HCT116 (cell line): ENCODE results near the gene CDR2. TPM values are rescaled to one million over a fixed set of nuclear protein-coding genes. Genes with fewer than 3 reads are reported as not detected.

Experiments
- ATAC-seq: fragments of 200-7000 bp; cut with Tn5 transposase; 2 replicates; pipeline ENCODE4 v1.9.1; 2020; ENCODE audit warnings: mild to moderate bottlenecking, moderate library complexity
- BruUV-seq: library from RNA; stranded (reverse); fragments of 400-500 nt; replicated peaks from 2 replicates; lab custom pipeline; 2021; lab: Mats Ljungman, UMichigan
- CTCF ChIA-PET: fragments of 300-600 bp; sonication (Branson Sonifier 250); formaldehyde crosslinking; loops from one replicate; lab custom pipeline; 2021; ENCODE audit warnings: antibody characterized with exemption; lab: Charles Lee
- POLR2A ChIA-PET: fragments of 300-600, 350-600 bp; sonication (Branson Sonifier 250); formaldehyde crosslinking; loops from one replicate; lab custom pipeline; 2021; ENCODE audit warnings: antibody characterized with exemption; lab: Charles Lee
- RAD21 ChIA-PET, 2 experiments: fragments of 300-600 bp; sonication (Branson Sonifier 250); formaldehyde crosslinking; loops; one replicate each; lab custom pipeline; 2023; ENCODE audit warnings: low total read pairs in 2 of 2; ENCODE audit not compliant: uncharacterized antibody in 2 of 2, unreplicated experiment in 2 of 2, low non-redundant PET in 1 of 2; lab: Charles Lee
- DNase-seq: peaks from one replicate; pipeline ENCODE4 v3.0.0-alpha.2; 2010; ENCODE audit warnings: low read depth, low spot score
- H2AFZ ChIP-seq: fragments of 200-600 bp; shearing (Covaris generic), sonication (generic); 2 replicates; pipeline ENCODE4 v1.6.1; 2017; ENCODE audit warnings: low read depth, mixed run types, mixed read lengths, antibody characterized with exemption, low read length; ENCODE audit not compliant: poor library complexity, severe bottlenecking
- H3K27ac ChIP-seq: 2 replicates; pipeline ENCODE4 v1.5.1; 2012; ENCODE audit warnings: low read depth, low read length
- H3K27me3 ChIP-seq: fragments of 200-600 bp; sonication (generic); 2 replicates; pipeline ENCODE4 v1.6.1; 2016; ENCODE audit warnings: mixed run types, low read length, mixed read lengths; ENCODE audit not compliant: insufficient read depth
- H3K36me3 ChIP-seq, 2 experiments: fragments of 200-500 bp in 1 of 2; fragments of 200-600 bp in 1 of 2; sonication (Bioruptor generic) in 1 of 2; sonication (generic) in 1 of 2; 2 replicates each; pipeline versions ENCODE4 v1.5.1 to v1.6.1; 2014 to 2016; ENCODE audit warnings: low read length in 2 of 2, inconsistent platforms in 1 of 2, mixed read lengths in 1 of 2, mixed run types in 1 of 2; ENCODE audit not compliant: insufficient read depth in 2 of 2, control insufficient read depth in 1 of 2
- H3K4me1 ChIP-seq, 2 experiments: fragments of 200-600 bp in 1 of 2; sonication (generic) in 1 of 2; 2 replicates each; pipeline versions ENCODE4 v1.5.1 to v1.6.1; 2012 to 2017; ENCODE audit warnings: low read length in 2 of 2, inconsistent platforms in 1 of 2, mild to moderate bottlenecking in 1 of 2, mixed read lengths in 1 of 2, mixed run types in 1 of 2, moderate library complexity in 1 of 2; ENCODE audit not compliant: insufficient read depth in 2 of 2, control insufficient read depth in 1 of 2
- H3K4me2 ChIP-seq: fragments of 200-600 bp; sonication (generic); 2 replicates; pipeline ENCODE4 v1.6.1; 2017; ENCODE audit warnings: mixed run types, low read length, mixed read lengths
- H3K4me3 ChIP-seq, 2 experiments: fragments of 200-600 bp in 1 of 2; sonication (generic) in 1 of 2; replicated peaks in 1 of 2; 2 replicates each; pipeline ENCODE4 v1.5.1; 2011 to 2016; ENCODE audit warnings: low read length in 2 of 2, control low read depth in 1 of 2, low read depth in 1 of 2, mild to moderate bottlenecking in 1 of 2, mixed read lengths in 1 of 2, mixed run types in 1 of 2
- H3K79me2 ChIP-seq: fragments of 200-600 bp; sonication (generic); 2 replicates; pipeline ENCODE4 v1.6.1; 2017; ENCODE audit warnings: mild to moderate bottlenecking, mixed run types, low read length, moderate library complexity, mixed read lengths; ENCODE audit not compliant: insufficient read depth
- H3K9ac ChIP-seq: fragments of 200-600 bp; sonication (generic); 2 replicates; pipeline ENCODE4 v1.6.1; 2016; ENCODE audit warnings: low read length, mixed read lengths
- H3K9me2 ChIP-seq: fragments of 200-600 bp; sonication (generic), shearing (Covaris generic); 2 replicates; pipeline ENCODE4 v1.6.1; 2017; ENCODE audit warnings: mixed run types, mild to moderate bottlenecking, moderate library complexity; ENCODE audit not compliant: insufficient read depth
- H3K9me3 ChIP-seq, 2 experiments: fragments of 200-500 bp in 1 of 2; fragments of 200-600 bp in 1 of 2; sonication (Bioruptor generic) in 1 of 2; sonication (generic) in 1 of 2; 2 replicates each; pipeline ENCODE4 v1.6.1; 2014 to 2017; ENCODE audit warnings: low read length in 2 of 2, mixed read lengths in 2 of 2, inconsistent platforms in 1 of 2, low read depth in 1 of 2, mild to moderate bottlenecking in 1 of 2, mixed run types in 1 of 2, moderate library complexity in 1 of 2; ENCODE audit not compliant: control insufficient read depth in 1 of 2, insufficient read depth in 1 of 2
- H4K20me1 ChIP-seq: fragments of 200-600 bp; sonication (generic), shearing (Covaris generic); 2 replicates; pipeline ENCODE4 v1.6.1; 2017; ENCODE audit warnings: mixed run types, mild to moderate bottlenecking, moderate library complexity; ENCODE audit not compliant: insufficient read depth
- CEBPB ChIP-seq: IDR thresholded peaks from 2 replicates; pipeline ENCODE4 v1.6.1; 2012; ENCODE audit warnings: low read depth
- EGR1 ChIP-seq: IDR thresholded peaks from 2 replicates; pipeline ENCODE4 v1.6.1; 2012; ENCODE audit warnings: low read depth
- ELF1 ChIP-seq: IDR thresholded peaks from 2 replicates; pipeline ENCODE4 v1.6.1; 2012; ENCODE audit warnings: low read depth, borderline replicate concordance
- FOSL1 ChIP-seq: IDR thresholded peaks from 2 replicates; pipeline ENCODE4 v1.6.1; 2012; ENCODE audit warnings: low read depth
- MAX ChIP-seq: IDR thresholded peaks from 2 replicates; pipeline ENCODE4 v1.6.1; 2012
- POLR2A ChIP-seq: IDR thresholded peaks from 2 replicates; pipeline ENCODE4 v1.7.0; 2011; ENCODE audit warnings: borderline replicate concordance; ENCODE audit not compliant: insufficient read depth, insufficient read length; ENCODE audit errors: extremely low read depth
- POLR2AphosphoS5 ChIP-seq: IDR thresholded peaks from 2 replicates; pipeline ENCODE4 v1.6.1; 2011; ENCODE audit warnings: mild to moderate bottlenecking, low read depth, low read length, moderate library complexity
- RAD21 ChIP-seq: IDR thresholded peaks from 2 replicates; pipeline ENCODE4 v1.6.1; 2012; ENCODE audit warnings: low read depth, mild to moderate bottlenecking
- SP1 ChIP-seq: IDR thresholded peaks from 2 replicates; pipeline ENCODE4 v1.6.1; 2012; ENCODE audit warnings: low read depth
- SRF ChIP-seq: IDR thresholded peaks from 2 replicates; pipeline ENCODE4 v1.6.1; 2012; ENCODE audit warnings: low read depth
- TCF7L2 ChIP-seq: IDR thresholded peaks from 2 replicates; pipeline ENCODE4 v1.7.0; 2011; ENCODE audit warnings: borderline replicate concordance, inconsistent platforms; ENCODE audit not compliant: insufficient read depth, insufficient read length; ENCODE audit errors: extremely low read depth
- intact Hi-C: fragments of 100-400 bp; cut with micrococcal nuclease; formaldehyde crosslinking; loops from 2 replicates; pipeline ENCODE4 v1.10.0; 2022
- total RNA-seq: library from RNA; stranded (reverse); gene quantifications from one replicate; pipeline ENCODE4 v1.2.1, GENCODE V29; 2021; ENCODE audit not compliant: unreplicated experiment
- TF ChIP-seq, protein P1 (sequence below): IDR thresholded peaks from 2 replicates; pipeline ENCODE4 v1.6.1; 2012
- TF ChIP-seq, protein P2 (sequence below): IDR thresholded peaks from 2 replicates; pipeline ENCODE4 v1.6.1; 2011; ENCODE audit warnings: mild to moderate bottlenecking, low read length, moderate library complexity; ENCODE audit not compliant: insufficient replicate concordance; ENCODE audit errors: extremely low read depth
- TF ChIP-seq, protein P3 (sequence below), 3 experiments: fragments of 200-600 bp in 1 of 3; sonication (generic) in 1 of 3; IDR thresholded peaks in 2 of 3; conservative IDR thresholded peaks in 1 of 3; 2 replicates each; pipeline ENCODE4 v1.5.1; 2012 to 2017; ENCODE audit warnings: low read depth in 2 of 3, low read length in 2 of 3, antibody characterized with exemption in 1 of 3, borderline replicate concordance in 1 of 3, control low read depth in 1 of 3, mild to moderate bottlenecking in 1 of 3, mixed read lengths in 1 of 3, mixed run types in 1 of 3, moderate library complexity in 1 of 3; ENCODE audit not compliant: insufficient read depth in 1 of 3

The CDR2 gene
- total RNA-seq, 1 experiment from 2014 or later, result 27.3 TPM

- H2AFZ ChIP-seq, result no peak overlapping the region
- H3K27ac ChIP-seq, result no peak overlapping the region
- ATAC-seq (no peak), DNase-seq (no peak)
- intact Hi-C loops, result no loop called here
- CTCF ChIA-PET, result no interaction called here
- H3K79me2 ChIP-seq, result peaks cover 7% of the 10 kb centered on the region; the same call in 1 of the 2 replicates
- no peaks in the 10 kb centered on the region for H3K9me3 ChIP-seq
- H3K27me3 ChIP-seq, result no peaks in the 10 kb centered on the region
- TF ChIP-seq MAX (no peak), TCF7L2 (no peak), FOSL1 (no peak), EGR1 (no peak), POLR2AphosphoS5 (no peak), RAD21 (no peak), SP1 (no peak), SRF (no peak), CEBPB (no peak), POLR2A (no peak), ELF1 (no peak)
- TF ChIP-seq, protein P1, sequence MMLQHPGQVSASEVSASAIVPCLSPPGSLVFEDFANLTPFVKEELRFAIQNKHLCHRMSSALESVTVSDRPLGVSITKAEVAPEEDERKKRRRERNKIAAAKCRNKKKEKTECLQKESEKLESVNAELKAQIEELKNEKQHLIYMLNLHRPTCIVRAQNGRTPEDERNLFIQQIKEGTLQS, result no peak
- TF ChIP-seq, protein P2, sequence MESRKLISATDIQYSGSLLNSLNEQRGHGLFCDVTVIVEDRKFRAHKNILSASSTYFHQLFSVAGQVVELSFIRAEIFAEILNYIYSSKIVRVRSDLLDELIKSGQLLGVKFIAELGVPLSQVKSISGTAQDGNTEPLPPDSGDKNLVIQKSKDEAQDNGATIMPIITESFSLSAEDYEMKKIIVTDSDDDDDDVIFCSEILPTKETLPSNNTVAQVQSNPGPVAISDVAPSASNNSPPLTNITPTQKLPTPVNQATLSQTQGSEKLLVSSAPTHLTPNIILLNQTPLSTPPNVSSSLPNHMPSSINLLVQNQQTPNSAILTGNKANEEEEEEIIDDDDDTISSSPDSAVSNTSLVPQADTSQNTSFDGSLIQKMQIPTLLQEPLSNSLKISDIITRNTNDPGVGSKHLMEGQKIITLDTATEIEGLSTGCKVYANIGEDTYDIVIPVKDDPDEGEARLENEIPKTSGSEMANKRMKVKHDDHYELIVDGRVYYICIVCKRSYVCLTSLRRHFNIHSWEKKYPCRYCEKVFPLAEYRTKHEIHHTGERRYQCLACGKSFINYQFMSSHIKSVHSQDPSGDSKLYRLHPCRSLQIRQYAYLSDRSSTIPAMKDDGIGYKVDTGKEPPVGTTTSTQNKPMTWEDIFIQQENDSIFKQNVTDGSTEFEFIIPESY, result no peak
- TF ChIP-seq, protein P3, sequence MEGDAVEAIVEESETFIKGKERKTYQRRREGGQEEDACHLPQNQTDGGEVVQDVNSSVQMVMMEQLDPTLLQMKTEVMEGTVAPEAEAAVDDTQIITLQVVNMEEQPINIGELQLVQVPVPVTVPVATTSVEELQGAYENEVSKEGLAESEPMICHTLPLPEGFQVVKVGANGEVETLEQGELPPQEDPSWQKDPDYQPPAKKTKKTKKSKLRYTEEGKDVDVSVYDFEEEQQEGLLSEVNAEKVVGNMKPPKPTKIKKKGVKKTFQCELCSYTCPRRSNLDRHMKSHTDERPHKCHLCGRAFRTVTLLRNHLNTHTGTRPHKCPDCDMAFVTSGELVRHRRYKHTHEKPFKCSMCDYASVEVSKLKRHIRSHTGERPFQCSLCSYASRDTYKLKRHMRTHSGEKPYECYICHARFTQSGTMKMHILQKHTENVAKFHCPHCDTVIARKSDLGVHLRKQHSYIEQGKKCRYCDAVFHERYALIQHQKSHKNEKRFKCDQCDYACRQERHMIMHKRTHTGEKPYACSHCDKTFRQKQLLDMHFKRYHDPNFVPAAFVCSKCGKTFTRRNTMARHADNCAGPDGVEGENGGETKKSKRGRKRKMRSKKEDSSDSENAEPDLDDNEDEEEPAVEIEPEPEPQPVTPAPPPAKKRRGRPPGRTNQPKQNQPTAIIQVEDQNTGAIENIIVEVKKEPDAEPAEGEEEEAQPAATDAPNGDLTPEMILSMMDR (IDR thresholded peaks at IDR 0.05 in 2 of 3, conservative IDR thresholded peaks at IDR 0.05 in 1 of 3; ENCODE audit: borderline replicate concordance in 1 of 3, insufficient read depth in 1 of 3, low read depth in 2 of 3, low read length in 2 of 3), result no peak
- no peak overlapping the region for H3K4me3 ChIP-seq
- H3K36me3 ChIP-seq, result peaks cover 22 to 33% of the 10 kb centered on the region in 2 experiments
- POLR2A ChIA-PET, result no interaction called here
- H3K9ac ChIP-seq, result no peak overlapping the region
- no peaks in the 10 kb centered on the region for H3K4me1 ChIP-seq
- H3K4me2 ChIP-seq, result no peak overlapping the region
- RAD21 ChIA-PET, result no interaction called here
- H4K20me1 ChIP-seq, result no peaks in the 10 kb centered on the region
- no peaks in the 10 kb centered on the region for H3K9me2 ChIP-seq
- no TSS peak for BruUV-seq
Observed at GRCh38 chr16:22317001-22317530, 57.4 kb downstream of the CDR2 start.
